Right hindlimb (tissue), 1 donor: ENCODE results near the gene ACTL7A.
"Not testable (repeated sequence)": the region's sequence is repeated elsewhere in the genome, so short reads cannot be mapped to it uniquely, and the experiment has no call there.

Experiments
- DNase-seq: peaks from one replicate; pipeline ENCODE4 v3.0.0-alpha.2; 2018

Gene ACTL7A, protein sequence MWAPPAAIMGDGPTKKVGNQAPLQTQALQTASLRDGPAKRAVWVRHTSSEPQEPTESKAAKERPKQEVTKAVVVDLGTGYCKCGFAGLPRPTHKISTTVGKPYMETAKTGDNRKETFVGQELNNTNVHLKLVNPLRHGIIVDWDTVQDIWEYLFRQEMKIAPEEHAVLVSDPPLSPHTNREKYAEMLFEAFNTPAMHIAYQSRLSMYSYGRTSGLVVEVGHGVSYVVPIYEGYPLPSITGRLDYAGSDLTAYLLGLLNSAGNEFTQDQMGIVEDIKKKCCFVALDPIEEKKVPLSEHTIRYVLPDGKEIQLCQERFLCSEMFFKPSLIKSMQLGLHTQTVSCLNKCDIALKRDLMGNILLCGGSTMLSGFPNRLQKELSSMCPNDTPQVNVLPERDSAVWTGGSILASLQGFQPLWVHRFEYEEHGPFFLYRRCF

DNA sequence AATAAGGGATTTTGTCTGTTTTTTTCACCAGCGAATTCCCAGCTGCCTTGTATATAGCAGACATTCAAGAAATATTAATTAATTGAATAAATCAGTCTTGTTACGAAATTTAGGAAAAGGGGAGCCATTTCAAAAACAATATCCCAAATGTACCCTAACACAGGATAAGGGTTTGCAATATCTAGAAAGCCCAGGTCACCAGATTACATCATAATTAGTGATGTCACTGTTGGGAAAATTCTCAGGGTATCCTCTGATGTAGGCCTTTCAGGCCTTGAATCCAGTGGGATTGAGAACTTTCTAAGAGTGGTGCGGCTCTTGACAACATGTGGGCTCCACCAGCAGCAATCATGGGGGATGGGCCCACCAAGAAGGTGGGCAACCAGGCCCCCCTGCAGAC, at the start of gene ACTL7A:
Gene ACTL7A (plus strand): TSS at position 270 of the 400 bp plus-strand sequence. CDS start 57 bp downstream, at position 327.
- DNase-seq, result no peak

DNA sequence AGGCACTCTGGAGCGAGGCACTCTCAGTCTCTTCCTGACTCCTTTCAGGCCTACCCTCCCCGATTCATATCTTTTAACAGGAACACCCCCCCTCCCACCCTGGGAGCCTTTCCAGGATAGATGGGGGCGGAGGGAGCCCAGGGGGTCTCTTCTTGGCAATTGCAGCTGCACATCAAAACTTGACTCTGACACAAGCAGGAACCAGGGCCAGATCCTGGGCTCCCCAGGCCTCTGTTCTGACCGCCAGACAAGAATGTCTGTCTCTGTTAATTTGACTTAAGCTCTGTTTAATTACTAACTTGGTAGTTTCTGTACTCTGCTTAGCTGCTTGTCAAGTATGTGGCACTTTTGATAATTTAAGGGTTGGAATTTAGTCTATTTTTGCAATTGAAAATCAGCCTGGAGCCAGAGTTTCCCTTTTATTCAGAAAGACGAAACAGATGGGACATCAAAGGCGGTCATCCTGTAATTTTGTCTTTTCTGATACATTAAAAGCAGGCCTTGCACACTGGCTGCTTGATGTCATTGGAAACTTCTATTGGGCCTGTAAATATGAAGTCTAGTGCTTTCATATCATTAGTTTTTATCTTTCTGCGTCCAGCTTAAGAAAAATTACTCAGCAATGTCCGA, 49.6 kb upstream of the ACTL7A start:
- peak; percentile 47 for DNase-seq

DNA sequence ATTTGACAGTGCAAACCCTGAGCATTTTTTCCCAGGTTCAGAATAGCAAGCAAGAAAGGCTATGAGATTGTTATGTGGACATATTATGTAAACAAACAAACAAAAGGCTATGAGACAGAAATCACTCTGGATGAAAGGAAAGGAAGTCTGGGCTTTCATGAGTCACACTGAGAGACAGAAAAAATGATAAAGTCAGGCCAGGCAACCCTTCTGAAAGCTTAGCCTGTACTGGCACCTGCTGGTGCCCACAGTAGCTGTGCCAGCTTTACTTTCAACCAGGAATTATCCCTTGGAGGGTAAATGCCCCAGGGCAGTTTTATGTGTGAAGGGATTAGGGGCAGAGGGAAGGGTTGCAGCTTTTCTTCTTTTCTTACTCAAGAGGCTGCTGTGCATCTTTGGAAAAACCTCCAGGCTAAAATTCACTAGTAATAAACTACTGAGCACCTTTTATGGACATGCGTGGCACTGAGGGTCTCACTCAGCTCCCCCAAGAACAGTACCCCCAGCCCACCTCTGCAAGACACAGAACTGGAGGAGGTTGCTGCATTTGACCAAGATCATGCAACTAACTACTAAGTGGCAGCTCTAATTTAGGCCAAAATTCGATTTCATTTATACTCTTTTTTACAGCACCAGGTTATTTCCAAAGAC, 48.0 kb upstream of the ACTL7A start:
- no peak for DNase-seq

DNA sequence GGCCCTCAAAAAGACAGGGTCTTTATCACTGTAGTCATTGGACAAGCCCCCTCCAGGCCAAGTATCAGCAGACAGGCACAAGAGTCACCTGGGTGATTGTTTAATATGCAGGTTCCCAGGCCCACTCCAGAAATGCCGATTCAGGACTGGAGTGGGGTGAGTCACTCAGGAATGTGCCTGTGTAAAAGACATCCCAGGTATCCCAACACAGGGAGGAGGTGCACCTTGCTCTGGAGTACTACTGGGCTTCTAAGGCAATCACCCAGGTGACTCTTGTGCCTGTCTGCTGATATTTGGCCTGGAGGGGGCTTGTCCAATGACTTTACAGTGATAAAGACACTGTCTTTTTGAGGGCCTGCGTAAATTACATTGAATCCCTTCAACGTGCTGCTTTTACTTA, 46.9 kb upstream of the ACTL7A start:
- no peak for DNase-seq

DNA sequence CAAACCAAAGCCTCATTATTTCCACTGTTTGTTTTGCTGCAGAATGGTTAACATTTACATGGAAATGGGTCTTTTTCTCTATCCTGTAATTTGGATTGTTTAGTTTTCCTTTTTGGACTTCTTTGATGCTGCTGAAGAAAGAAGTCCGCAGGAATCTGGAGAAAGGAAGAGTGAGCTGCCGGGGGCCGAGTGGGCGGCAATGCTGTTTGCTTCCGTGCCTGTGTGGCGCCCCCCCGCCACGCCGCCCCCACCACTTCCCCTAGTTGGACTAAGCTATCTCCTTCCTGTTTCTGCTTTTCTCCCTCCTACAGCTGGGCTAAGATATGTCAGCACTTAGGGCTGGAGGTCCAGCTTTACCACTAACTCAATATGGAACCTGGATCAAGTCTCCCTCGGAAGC, 46.0 kb upstream of the ACTL7A start:
- DNase-seq, result peak; percentile 42

DNA sequence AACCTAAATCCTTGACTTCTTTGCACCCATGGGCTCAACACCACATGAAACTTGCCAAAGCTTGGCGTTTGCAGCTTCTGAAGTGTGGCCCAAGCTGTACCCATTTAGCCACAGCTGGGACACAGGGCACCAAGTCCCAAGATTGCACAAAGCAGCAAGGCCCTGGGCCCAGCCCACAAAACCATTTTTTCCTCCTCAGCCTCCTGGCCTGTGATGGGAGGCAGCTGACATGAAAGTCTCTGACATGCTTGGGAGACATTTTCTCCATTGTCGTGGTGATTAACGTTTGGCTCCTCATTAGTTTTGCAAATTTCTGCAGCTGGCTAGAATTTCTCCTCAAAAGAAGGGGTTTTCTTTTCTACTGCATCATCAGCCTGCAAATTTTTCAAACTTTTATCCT, 38.2 kb upstream of the ACTL7A start:
- DNase-seq, result no peak

DNA sequence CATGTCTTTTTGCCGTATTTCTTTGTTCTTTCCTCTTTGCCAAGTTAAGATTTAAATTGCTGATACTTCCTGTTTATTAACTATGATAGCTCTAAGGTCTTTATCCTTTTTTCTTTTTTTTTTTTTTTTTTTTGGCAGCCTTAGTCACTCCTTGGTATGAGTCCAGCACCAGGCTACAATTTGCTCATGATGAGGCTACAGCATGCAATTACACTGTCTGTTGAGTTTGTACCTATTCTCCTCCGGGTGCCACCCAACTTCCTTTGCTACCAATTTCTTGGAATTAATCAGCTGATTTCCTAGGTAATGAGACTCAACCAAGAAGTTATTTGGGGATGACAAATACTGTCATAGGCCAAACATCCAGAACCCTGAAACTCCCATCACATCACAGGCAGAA, 31.8 kb upstream of the ACTL7A start:
- DNase-seq, result no peak

DNA sequence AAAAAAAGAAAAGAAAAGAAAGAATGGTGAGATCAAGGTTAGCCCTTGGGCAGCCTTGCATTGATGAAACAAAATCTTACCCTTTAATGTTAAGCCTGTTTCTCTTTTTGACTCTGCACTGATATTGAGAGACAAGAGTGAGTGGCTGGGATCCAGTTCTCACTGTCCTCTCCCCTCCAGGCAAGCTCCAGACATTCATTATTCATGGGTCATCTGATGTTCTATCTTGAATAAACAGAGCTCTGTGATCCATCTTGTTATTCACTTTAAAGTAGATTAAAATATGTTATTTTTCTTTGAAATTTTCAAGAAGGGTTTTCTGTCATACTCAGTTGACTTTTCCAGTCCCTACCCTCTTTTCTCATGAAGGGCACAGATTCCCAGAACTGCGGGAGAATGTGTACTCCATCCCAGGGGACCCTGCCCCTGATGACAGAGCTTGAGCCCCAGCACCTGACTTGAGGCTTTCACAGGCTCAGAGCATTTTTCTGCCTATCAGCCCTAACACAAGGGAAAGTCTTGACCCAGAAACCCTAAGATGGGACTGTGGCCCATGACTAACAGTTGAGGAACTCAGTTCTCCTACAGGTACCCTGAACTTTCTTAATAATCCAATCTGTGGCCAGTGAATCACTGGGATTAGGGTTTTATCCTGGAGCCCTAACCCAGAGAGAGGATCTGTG, 30.4 kb upstream of the ACTL7A start:
- no peak for DNase-seq

DNA sequence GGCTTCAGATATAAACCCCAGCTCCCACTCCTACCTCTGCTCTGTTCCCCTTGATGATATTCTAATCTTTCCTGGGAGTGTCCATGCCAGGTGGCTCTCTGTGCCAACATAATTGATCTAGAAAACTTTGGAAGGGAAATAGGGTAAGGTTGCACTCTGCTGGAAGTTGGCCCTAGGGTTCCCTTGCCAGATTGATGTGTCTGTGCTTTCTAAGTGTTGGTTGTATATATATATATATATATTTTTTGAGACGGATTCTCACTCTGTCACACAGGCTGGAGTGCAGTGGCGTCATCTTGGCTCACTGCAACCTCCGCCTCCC, 29.9 kb upstream of the ACTL7A start:
- no peak for DNase-seq

DNA sequence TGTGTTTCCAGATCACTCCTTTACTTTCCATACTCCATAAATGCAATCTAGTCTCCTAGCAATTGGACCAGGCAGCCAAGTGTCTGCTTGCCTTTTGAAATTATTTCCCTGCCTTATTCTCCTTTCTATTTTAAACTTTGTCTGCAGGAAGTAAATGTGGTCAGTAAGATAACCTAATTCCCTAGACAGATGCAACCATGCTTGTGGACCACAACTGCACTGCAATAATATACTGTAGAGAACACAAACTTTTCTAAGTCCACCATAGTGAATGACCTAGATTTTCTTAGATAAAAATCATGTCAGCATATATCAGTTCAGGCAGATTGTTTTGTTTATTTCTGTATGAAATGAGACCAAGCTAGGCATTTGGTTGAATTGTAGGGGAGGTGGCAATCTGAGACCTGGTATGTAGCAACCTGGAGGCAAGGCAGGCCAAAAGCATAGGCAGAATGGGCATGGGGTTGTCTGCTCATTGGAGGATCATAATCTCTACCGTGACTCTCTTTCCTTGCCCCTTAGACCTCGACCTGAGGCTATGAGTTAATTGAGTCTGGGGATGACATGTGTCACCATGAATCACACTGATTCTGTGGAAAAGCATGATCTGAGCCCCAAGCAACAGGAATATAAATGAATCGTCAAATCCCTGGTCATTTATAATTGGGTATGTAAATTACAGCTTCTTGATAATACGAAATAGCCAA, 27.0 kb upstream of the ACTL7A start:
- DNase-seq, result no peak

DNA sequence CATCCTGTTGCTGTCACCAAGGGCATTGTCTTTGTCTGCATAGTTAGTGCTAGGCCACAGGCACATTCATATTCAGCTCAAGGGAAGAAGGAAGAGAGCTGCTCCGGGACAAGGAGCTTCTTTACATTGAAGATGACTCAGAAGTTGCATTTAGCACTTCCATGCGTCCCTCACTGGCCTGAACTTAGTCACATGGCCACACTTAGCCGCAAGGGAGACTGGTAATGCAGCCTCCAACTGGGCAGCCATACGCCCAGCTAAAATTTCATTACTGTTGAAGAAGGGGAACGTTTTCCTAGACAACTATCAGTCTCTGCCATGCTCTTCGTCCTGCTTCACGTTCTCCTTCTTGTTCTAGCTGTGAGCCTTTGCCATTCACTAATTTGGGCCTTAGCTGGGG, 26.2 kb upstream of the ACTL7A start:
- DNase-seq, result no peak

DNA sequence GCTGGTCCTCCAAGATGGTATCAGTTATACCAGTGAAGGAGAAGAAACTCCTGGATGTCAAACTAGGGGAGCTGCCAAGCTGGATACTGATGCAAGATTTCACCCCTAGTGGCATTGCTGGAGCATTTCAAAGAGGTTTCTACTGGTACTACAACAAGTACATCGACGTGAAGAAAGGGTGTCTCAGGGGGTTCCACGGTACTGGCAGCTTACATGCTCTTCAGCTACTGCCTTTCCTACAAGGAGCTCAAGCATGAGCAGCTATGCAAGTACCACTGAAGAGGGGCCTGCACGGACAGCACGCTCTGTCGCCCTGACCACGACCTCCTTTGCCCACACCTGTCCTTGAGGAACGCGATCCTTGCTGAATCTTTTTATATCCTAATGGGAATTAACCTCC, 25.7 kb upstream of the ACTL7A start:
- no peak for DNase-seq

DNA sequence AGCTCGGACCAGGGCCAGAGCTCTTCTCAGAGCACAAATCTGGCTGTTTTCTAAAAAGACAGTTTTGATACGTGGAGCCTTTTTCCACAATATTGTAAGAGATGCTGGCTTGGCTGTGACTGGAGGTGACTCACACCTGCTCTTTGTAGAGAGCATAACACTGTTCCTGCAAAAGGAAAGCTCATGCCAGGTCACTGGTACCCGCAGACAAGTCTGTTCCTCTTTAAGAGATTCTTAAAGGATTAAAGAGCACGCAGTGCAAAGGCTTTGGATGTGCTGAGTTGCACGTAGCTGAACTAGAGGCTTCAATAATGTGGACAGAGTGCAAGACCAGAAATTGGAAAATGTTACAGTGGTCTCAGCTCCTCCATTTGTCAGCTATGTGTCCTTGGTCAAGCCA, 25.3 kb upstream of the ACTL7A start:
- DNase-seq, result no peak

DNA sequence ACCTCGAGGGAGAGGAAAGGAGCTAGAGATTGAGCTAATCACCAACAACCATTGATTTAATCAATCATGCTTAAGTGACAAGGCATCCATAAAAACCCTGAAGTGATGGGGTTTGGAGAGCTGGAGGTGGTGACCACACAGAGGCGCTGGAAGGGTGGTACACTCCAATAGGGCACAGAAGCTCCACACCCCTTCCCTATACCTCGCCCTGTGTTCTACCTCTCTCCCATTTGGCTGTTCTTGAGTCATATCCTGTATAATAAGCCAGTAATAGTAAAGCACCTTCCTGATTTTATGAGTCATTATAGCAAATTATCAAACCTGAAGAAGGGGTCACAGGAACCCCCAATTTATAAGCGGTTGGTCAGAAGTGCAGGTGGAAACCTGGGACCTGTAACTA, 24.5 kb upstream of the ACTL7A start:
- no peak for DNase-seq

DNA sequence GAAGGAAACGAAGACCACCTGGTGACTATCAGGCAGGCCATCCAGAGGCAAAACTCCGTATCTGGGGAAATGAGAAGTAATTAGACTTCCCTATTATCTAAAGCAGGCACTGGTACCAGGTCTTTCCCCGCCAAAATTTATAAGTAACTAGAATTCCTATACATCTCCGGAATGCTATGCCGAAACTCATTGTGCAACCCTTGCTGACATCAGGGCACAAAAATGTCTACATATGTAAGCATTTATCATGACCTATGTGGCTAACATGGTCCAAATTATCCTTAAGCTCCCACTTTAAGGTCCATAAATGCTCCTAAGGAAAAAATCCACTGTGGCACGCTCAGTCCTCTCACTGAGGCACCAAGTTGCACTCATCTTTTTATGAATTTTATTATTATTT, 24.0 kb upstream of the ACTL7A start:
- no peak for DNase-seq

DNA sequence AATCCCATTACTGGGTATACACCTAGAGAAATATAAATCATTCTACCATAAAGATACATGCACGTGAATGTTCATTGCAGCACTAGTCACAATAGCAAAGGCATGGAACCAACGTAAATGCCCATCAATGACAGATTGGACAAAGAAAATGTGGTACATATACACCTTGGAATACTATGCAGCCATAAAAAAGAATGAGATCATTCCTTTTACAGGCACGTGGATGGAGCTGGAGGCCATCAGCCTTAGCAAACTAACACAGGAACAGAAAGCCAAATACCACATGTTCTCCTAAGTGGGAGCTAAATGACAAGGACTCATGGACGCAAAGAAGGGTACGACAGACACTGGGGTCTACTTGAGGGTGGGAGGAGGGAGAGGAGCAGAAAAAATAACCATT, 22.5 kb upstream of the ACTL7A start:
- not testable (repeated sequence) for DNase-seq

DNA sequence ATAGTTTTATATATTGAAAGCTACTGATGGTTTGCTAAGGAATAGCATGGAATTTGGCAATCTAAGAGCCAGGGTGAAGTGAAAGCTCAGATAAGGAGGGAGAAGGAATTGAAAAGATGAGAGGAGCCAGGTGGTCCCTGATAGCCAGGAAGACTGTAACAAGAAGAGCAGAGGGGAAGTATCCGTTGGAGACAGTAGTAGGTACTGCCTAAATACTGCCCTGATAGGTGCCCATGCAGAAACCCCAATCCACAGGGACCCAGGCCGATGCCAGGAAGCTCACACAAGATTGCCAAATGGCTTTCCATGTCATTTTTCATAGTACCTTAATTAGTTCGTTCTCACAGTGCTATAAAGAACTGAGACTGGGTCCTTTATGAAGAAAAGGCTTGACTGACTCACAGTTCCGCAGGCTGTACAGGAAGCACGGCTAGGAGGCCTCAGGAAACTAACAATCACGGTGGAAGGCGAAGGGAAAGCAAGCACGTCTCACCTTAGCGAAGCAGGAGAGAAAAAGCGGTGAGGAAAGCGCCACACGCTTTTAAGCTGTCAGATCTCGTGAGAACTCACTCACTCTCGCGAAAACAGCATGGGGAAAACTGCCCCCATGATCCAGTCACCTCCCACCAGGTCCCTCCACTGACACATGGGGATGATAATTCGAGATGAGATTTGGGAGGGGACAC, 19.3 kb upstream of the ACTL7A start:
- no peak for DNase-seq

DNA sequence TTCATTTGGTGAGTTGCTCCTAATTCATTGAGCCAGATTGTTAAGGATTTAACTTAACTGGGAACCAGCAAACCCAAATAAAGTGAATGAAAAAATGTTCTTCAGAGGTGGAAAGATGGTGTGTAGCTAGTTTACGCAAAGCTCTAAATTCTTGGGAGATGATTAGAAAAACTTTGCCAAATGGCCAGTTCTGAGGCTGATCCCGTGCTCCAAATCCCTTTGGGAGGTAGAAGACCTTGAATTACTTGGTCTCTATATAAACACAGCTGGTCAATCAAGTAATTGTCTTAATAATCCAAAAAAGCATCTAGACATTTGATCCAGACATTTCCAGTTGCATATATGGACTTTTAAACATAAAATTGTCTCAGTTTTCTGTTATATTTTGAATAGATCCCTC, 17.7 kb upstream of the ACTL7A start:
- no peak for DNase-seq

DNA sequence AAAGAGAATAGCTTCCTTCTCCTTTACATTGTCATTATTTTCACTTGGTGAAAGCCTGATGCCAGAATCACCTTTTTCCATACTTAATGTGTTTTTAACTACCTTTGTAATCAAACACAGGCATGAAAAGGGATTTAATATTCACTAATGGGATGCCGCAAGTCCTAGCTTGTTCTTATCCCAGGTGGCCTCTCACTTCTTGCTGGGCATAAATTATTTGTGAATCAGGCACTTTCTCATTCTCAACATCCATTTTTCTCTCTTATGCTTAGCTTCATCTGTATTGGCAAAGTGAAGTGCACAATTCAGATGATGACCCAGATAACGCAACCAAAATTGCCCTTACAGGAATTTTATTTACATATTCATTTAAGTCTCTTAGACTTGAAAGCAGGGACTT, 17.2 kb upstream of the ACTL7A start:
- no peak for DNase-seq

DNA sequence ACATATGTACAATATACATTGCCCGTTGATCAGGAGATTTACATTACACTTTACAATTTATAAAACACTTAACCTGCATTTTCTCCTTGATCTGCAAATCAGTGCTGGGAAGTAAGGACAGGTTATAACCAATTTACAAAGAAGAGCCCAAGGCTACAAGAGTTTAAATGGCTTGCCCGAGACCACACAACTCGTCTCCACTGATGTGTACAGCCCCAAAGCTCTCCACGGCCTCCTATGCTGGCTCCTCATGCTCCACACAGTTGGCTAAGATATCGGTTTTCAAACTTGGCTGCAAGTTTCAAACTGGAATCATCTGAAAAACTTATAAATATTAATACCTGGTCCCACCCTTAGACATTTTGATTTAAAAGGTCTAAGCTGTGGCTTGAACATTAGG, 16.6 kb upstream of the ACTL7A start:
- no peak for DNase-seq

DNA sequence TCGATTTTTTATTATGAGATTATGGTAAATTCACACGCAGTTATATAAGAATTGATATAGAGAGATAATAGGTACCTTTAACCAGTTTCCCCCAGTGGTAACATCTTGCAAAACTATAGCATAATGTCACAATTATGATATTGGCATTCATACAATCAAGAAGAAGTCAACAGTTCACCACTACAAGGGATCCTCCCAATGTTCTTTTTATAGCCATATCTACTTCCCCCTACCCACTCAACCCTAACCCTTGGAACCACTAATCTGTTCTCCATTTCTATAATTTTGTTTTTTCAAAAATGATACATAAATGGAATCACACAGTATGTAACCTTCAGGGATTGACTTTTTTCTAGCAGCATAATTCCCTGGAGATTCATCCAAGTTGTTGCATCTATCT, 16.1 kb upstream of the ACTL7A start:
- DNase-seq, result no peak

DNA sequence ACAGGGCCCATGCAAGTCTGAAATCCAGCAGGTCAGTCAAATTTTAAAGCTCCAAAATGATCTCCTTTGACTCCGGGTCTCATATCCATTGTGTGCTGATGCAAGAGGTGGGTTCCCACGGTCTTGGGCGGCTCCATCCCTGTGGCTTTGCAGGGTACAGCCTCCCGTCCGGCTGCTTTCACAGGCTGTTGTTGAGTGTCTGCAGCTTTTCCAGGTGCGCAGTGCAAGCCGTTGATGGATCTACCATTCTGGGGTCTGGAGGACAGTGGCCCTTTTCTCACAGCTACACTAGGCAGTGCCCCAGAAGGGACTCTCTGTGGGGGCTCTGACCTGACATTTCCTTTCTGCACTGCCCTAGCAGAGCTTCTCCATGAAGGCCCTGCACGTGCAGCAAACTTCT, 13.8 kb upstream of the ACTL7A start:
- DNase-seq, result not testable (repeated sequence)
